ENCODE data around the gene TLE3.

- TF ChIP-seq CTCF (IDR thresholded peaks at IDR 0.05) (no peak), POLR2AphosphoS5 (IDR thresholded peaks at IDR 0.05) (no peak), POLR2A (IDR thresholded peaks at IDR 0.05) (no peak), EP300 (IDR thresholded peaks at IDR 0.05) (no peak)
Observed at GRCh38 chr15:70060214-70060992, 37.3 kb downstream of the TLE3 start.
